Measurements from ENCODE around the gene PRKN. TPM values are rescaled to one million over a fixed set of nuclear protein-coding genes. Genes with fewer than 3 reads are reported as not detected.

PRKN gene
- total and polyA plus RNA-seq, 9 of the 15 experiments (the other 6 are each of a cell fraction or from before 2014, with no cell fraction given): 0.03 to 0.96 (median 0.15) TPM; not detected in 2

DNA sequence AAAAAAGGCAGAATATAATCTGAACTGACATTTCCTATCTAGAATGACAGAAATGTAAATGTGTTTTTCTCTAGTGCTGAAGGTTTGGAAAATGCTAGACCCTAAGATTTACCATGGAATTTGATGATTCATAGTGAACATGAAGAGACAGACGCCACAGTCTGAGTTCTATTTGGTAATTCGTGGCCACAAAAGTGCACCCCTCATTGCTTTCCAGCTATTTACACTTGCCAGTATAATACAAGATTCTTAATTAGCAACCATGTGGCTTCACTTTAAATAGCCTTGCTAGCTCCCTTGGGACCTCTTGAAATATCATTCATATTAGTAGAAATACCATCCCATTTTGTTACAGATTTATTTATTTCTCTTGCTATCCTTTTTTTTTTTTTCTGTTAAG is 636.8 kb downstream of the PRKN start:
- BruUV-seq (replicated peaks): no TSS peak
- H3K9ac ChIP-seq (ENCODE audit: insufficient read depth in 1 of 2, low read depth in 2 of 2, low read length in 2 of 2): no peak overlapping the region
- ATAC-seq (no peak), FAIRE-seq (no peak), DNase-seq (ENCODE audit: extremely low read depth in 1 of 4, low spot score in 3 of 4) (no peak)
- no peak overlapping the region for H3K27ac ChIP-seq (ENCODE audit: extremely low read depth, low read depth, low read length)
- 0% methylated on average over 2 of the region's 2 CpGs for WGBS (ENCODE audit: insufficient coverage, low coverage, missing lambda C conversion rate)
- H3K4me1 ChIP-seq (replicated peaks in 1 of 2; ENCODE audit: control insufficient read depth in 2 of 2, insufficient read depth in 2 of 2, low read length in 2 of 2): no peaks in the 10 kb centered on the region
- in situ Hi-C loops (cut with MboI): no loop called here
- no peak overlapping the region for H2AFZ ChIP-seq (ENCODE audit: low read depth, low read length)
- intact Hi-C loops (cut with micrococcal nuclease): no loop called here
- H3K27me3 ChIP-seq (ENCODE audit: control insufficient read depth in 2 of 2, insufficient read depth in 2 of 2, low read length in 2 of 2): no peaks in the 10 kb centered on the region
- no peaks in the 10 kb centered on the region for H3K9me1 ChIP-seq (ENCODE audit: control insufficient read depth, insufficient read depth, low read length)
- no peaks in the 10 kb centered on the region for H3K79me2 ChIP-seq (ENCODE audit: control insufficient read depth, insufficient read depth, low read length)
- CTCF ChIA-PET (ENCODE audit: low intra/inter-chr PET ratio): no interaction called here
- H3K36me3 ChIP-seq (ENCODE audit: control insufficient read depth, insufficient read depth, low read length): no peaks in the 10 kb centered on the region
- POLR2A ChIA-PET: no interaction called here
- no peaks in the 10 kb centered on the region for H4K20me1 ChIP-seq (replicated peaks; ENCODE audit: control insufficient read depth, insufficient read depth, low read length)
- H3K4me3 ChIP-seq: no peak overlapping the region
- no peaks in the 10 kb centered on the region for H3K9me3 ChIP-seq (replicated peaks; ENCODE audit: control insufficient read depth, insufficient read depth, low read depth, low read length)
- no peak overlapping the region for H3K4me2 ChIP-seq (ENCODE audit: insufficient read depth, low read length)
- TF ChIP-seq CBFA2T3 (IDR thresholded peaks at IDR 0.05) (no peak), LEF1 (IDR thresholded peaks at IDR 0.05) (no peak), TRIM25 (IDR thresholded peaks at IDR 0.05; ENCODE audit: borderline replicate concordance) (no peak), PRMT5 (CRISPR knock-in tag; IDR thresholded peaks at IDR 0.05) (no peak), MEF2D (tag; conservative IDR thresholded peaks at IDR 0.05; ENCODE audit: low read depth) (no peak), XRCC5 (IDR thresholded peaks at IDR 0.05; ENCODE audit: low read depth, low read length) (no peak), ELK3 (CRISPR knock-in tag; IDR thresholded peaks at IDR 0.05) (no peak), ZNF124 (CRISPR knock-in tag; IDR thresholded peaks at IDR 0.05) (no peak), STAT5A (IDR thresholded peaks at IDR 0.05; ENCODE audit: borderline replicate concordance, low read length) (no peak), NCOA2 (IDR thresholded peaks at IDR 0.05; ENCODE audit: partially characterized antibody in 2 of 2) (no peak), ZNF318 (IDR thresholded peaks at IDR 0.05; ENCODE audit: borderline replicate concordance in 1 of 2, low read depth in 1 of 2) (no peak), CCNT2 (IDR thresholded peaks at IDR 0.05; ENCODE audit: borderline replicate concordance, extremely low read depth, insufficient read length, low read depth, low read length) (no peak)
